ENCODE measurements around the gene ARRB1.

ARRB1 gene

GRCh38 chr11:75277991-75278790 lies 73.3 kb downstream of the ARRB1 start:
- H3K27me3 ChIP-seq (ENCODE audit: insufficient read depth, low read length): no peaks in the 10 kb centered on the region
- peaks cover 59 to 60% of the 10 kb centered on the region in 2 experiments for H3K36me3 ChIP-seq (ENCODE audit: control insufficient read depth in 1 of 2, insufficient read depth in 2 of 2, low read length in 2 of 2)
- WGBS (ENCODE audit: extremely low coverage, insufficient coverage, insufficient read length): no CpG with 5 or more reads among the region's 13 CpGs
- no peak overlapping the region for H2AFZ ChIP-seq (ENCODE audit: insufficient read depth, low read length, poor library complexity)
- no peak overlapping the region for H4K12ac ChIP-seq (ENCODE audit: low read depth, low read length)
- no peak overlapping the region for H3K4me3 ChIP-seq (ENCODE audit: low read depth, low read length)
- no peak overlapping the region for H2BK5ac ChIP-seq (ENCODE audit: low read depth, low read length, poor library complexity)
- H3K27ac ChIP-seq (ENCODE audit: low read depth, low read length): no peak overlapping the region
- H3K79me2 ChIP-seq (ENCODE audit: control insufficient read depth, insufficient read depth, low read length, poor library complexity): no peaks in the 10 kb centered on the region
- H3K23ac ChIP-seq (ENCODE audit: low read length): no peak overlapping the region
- no peak overlapping the region for H4K8ac ChIP-seq (ENCODE audit: low read depth, low read length)
- H3K4me1 ChIP-seq (ENCODE audit: control insufficient read depth in 1 of 2, insufficient read depth in 2 of 2, low read length in 2 of 2): peaks cover under 1 to 4% of the 10 kb centered on the region in 2 experiments
- H2BK120ac ChIP-seq (ENCODE audit: insufficient read depth, low read length, poor library complexity): no peak overlapping the region
- no peaks in the 10 kb centered on the region for H3K9me3 ChIP-seq (ENCODE audit: insufficient read depth, low read depth, low read length)
- DNase-seq: no peak
- no peak overlapping the region for H3K4ac ChIP-seq (ENCODE audit: low read depth, low read length)
- no peak overlapping the region for H3K18ac ChIP-seq (ENCODE audit: low read length)
- no peak overlapping the region for H3K14ac ChIP-seq (ENCODE audit: low read length)
- H3K4me2 ChIP-seq (ENCODE audit: low read length): no peak overlapping the region
- no peak overlapping the region for H3K9ac ChIP-seq (ENCODE audit: low read length)
- H2BK12ac ChIP-seq (ENCODE audit: low read length): no peak overlapping the region
- no peaks in the 10 kb centered on the region for H3K79me1 ChIP-seq (ENCODE audit: low read length)
- no peak overlapping the region for H2AK5ac ChIP-seq (ENCODE audit: low read length)
- no peak overlapping the region for H4K91ac ChIP-seq (ENCODE audit: low read depth, low read length)

DNA sequence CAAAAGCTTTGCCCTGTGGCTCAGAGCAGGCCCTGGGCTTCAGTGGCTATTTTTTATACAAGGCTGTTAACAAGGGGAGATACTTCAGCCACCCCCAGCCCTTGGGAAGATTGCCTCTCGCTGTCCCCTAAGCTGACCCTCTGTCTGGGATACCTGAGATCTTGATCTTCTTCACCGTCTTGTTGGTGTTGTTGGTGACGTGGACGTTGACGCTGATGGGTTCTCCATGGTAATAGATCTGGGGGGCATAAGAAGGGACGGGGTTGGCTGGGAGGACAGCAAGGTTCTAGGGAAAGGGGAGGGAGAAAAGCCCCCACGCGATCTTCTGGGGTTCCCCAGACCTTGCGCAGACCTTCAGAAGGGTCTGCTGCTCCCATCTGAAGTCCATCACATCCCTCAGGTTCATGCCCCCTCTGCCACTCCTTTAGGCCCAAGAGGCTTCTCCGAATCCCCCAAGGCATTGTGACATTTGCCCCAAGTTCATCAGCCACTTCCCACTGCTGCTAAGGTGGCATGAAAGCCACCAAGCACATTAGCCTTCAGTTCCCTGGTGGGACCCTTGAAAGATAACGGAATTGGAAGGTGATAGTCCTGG lies 74.2 kb downstream of the ARRB1 start:
- no peak overlapping the region for H3K27ac ChIP-seq (ENCODE audit: low read depth, low read length)
- H3K4ac ChIP-seq (ENCODE audit: low read depth, low read length): no peak overlapping the region
- no CpG with 5 or more reads among the region's 11 CpGs for WGBS (ENCODE audit: extremely low coverage, insufficient coverage, insufficient read length)
- H2AFZ ChIP-seq (ENCODE audit: insufficient read depth, low read length, poor library complexity): no peak overlapping the region
- no peak overlapping the region for H2AK5ac ChIP-seq (ENCODE audit: low read length)
- H3K27me3 ChIP-seq (ENCODE audit: insufficient read depth, low read length): no peaks in the 10 kb centered on the region
- peaks cover 60 to 62% of the 10 kb centered on the region in 2 experiments for H3K36me3 ChIP-seq (ENCODE audit: control insufficient read depth in 1 of 2, insufficient read depth in 2 of 2, low read length in 2 of 2)
- H3K18ac ChIP-seq (ENCODE audit: low read length): no peak overlapping the region
- DNase-seq: no peak
- H3K79me1 ChIP-seq (ENCODE audit: low read length): no peaks in the 10 kb centered on the region
- no peak overlapping the region for H4K8ac ChIP-seq (ENCODE audit: low read depth, low read length)
- no peak overlapping the region for H3K9ac ChIP-seq (ENCODE audit: low read length)
- H3K4me3 ChIP-seq (ENCODE audit: low read depth, low read length): no peak overlapping the region
- no peak overlapping the region for H3K14ac ChIP-seq (ENCODE audit: low read length)
- H3K4me2 ChIP-seq (ENCODE audit: low read length): no peak overlapping the region
- no peak overlapping the region for H4K91ac ChIP-seq (ENCODE audit: low read depth, low read length)
- H2BK12ac ChIP-seq (ENCODE audit: low read length): no peak overlapping the region
- no peaks in the 10 kb centered on the region for H3K79me2 ChIP-seq (ENCODE audit: control insufficient read depth, insufficient read depth, low read length, poor library complexity)
- peaks cover 0 to 3% of the 10 kb centered on the region in 2 experiments for H3K4me1 ChIP-seq (ENCODE audit: control insufficient read depth in 1 of 2, insufficient read depth in 2 of 2, low read length in 2 of 2)
- H3K23ac ChIP-seq (ENCODE audit: low read length): no peak overlapping the region
- no peak overlapping the region for H2BK5ac ChIP-seq (ENCODE audit: low read depth, low read length, poor library complexity)
- H3K9me3 ChIP-seq (ENCODE audit: insufficient read depth, low read depth, low read length): no peaks in the 10 kb centered on the region
- H2BK120ac ChIP-seq (ENCODE audit: insufficient read depth, low read length, poor library complexity): no peak overlapping the region
- no peak overlapping the region for H4K12ac ChIP-seq (ENCODE audit: low read depth, low read length)

DNA sequence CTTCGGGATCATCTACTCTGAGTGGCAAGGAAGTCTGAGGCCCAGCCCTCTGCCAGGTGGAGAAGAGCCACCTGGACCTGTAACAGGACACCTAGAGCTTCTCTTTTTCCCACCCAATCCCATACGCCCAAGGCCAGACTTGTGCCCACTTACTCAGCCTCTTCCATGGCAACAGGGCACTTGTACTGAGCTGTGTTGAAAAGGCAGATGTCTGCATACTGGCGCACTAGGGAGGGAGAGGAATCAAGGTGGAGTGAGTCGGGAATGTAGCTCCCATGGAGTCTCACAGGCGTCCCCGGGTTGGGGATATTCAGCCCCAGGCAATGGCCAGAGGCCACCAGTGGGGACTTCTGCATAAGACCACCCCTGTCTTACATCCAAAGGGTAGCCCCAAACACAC lies 74.8 kb downstream of the ARRB1 start:
- DNase-seq: no peak
- H3K4me3 ChIP-seq (ENCODE audit: low read depth, low read length): no peak overlapping the region
- H4K91ac ChIP-seq (ENCODE audit: low read depth, low read length): no peak overlapping the region
- no peaks in the 10 kb centered on the region for H3K9me3 ChIP-seq (ENCODE audit: insufficient read depth, low read depth, low read length)
- H3K4me2 ChIP-seq (ENCODE audit: low read length): no peak overlapping the region
- H4K12ac ChIP-seq (ENCODE audit: low read depth, low read length): no peak overlapping the region
- H3K4me1 ChIP-seq (ENCODE audit: control insufficient read depth in 1 of 2, insufficient read depth in 2 of 2, low read length in 2 of 2): peaks cover 0 to 3% of the 10 kb centered on the region in 2 experiments
- no peak overlapping the region for H2AK5ac ChIP-seq (ENCODE audit: low read length)
- H3K4ac ChIP-seq (ENCODE audit: low read depth, low read length): no peak overlapping the region
- no peak overlapping the region for H3K9ac ChIP-seq (ENCODE audit: low read length)
- no peak overlapping the region for H4K8ac ChIP-seq (ENCODE audit: low read depth, low read length)
- no peaks in the 10 kb centered on the region for H3K79me1 ChIP-seq (ENCODE audit: low read length)
- no CpG with 5 or more reads among the region's 6 CpGs for WGBS (ENCODE audit: extremely low coverage, insufficient coverage, insufficient read length)
- H3K27me3 ChIP-seq (ENCODE audit: insufficient read depth, low read length): no peaks in the 10 kb centered on the region
- no peak overlapping the region for H3K18ac ChIP-seq (ENCODE audit: low read length)
- H2AFZ ChIP-seq (ENCODE audit: insufficient read depth, low read length, poor library complexity): no peak overlapping the region
- H3K23ac ChIP-seq (ENCODE audit: low read length): no peak overlapping the region
- no peak overlapping the region for H2BK5ac ChIP-seq (ENCODE audit: low read depth, low read length, poor library complexity)
- no peaks in the 10 kb centered on the region for H3K79me2 ChIP-seq (ENCODE audit: control insufficient read depth, insufficient read depth, low read length, poor library complexity)
- H2BK12ac ChIP-seq (ENCODE audit: low read length): no peak overlapping the region
- H3K14ac ChIP-seq (ENCODE audit: low read length): no peak overlapping the region
- H3K36me3 ChIP-seq (ENCODE audit: control insufficient read depth in 1 of 2, insufficient read depth in 2 of 2, low read length in 2 of 2): peaks cover 56 to 62% of the 10 kb centered on the region in 2 experiments
- no peak overlapping the region for H2BK120ac ChIP-seq (ENCODE audit: insufficient read depth, low read length, poor library complexity)
- no peak overlapping the region for H3K27ac ChIP-seq (ENCODE audit: low read depth, low read length)

GRCh38 chr11:75276186-75276585 lies 75.3 kb downstream of the ARRB1 start:
- no peak overlapping the region for H2BK12ac ChIP-seq (ENCODE audit: low read length)
- peaks cover 0 to 3% of the 10 kb centered on the region in 2 experiments for H3K4me1 ChIP-seq (ENCODE audit: control insufficient read depth in 1 of 2, insufficient read depth in 2 of 2, low read length in 2 of 2)
- no peak overlapping the region for H3K4me2 ChIP-seq (ENCODE audit: low read length)
- H3K79me2 ChIP-seq (ENCODE audit: control insufficient read depth, insufficient read depth, low read length, poor library complexity): no peaks in the 10 kb centered on the region
- DNase-seq: no peak
- no peak overlapping the region for H3K23ac ChIP-seq (ENCODE audit: low read length)
- H4K91ac ChIP-seq (ENCODE audit: low read depth, low read length): no peak overlapping the region
- no peak overlapping the region for H3K4me3 ChIP-seq (ENCODE audit: low read depth, low read length)
- no peak overlapping the region for H2AK5ac ChIP-seq (ENCODE audit: low read length)
- no peaks in the 10 kb centered on the region for H3K9me3 ChIP-seq (ENCODE audit: insufficient read depth, low read depth, low read length)
- no peak overlapping the region for H3K27ac ChIP-seq (ENCODE audit: low read depth, low read length)
- H3K4ac ChIP-seq (ENCODE audit: low read depth, low read length): no peak overlapping the region
- H3K14ac ChIP-seq (ENCODE audit: low read length): no peak overlapping the region
- H2AFZ ChIP-seq (ENCODE audit: insufficient read depth, low read length, poor library complexity): no peak overlapping the region
- peaks cover 55 to 61% of the 10 kb centered on the region in 2 experiments for H3K36me3 ChIP-seq (ENCODE audit: control insufficient read depth in 1 of 2, insufficient read depth in 2 of 2, low read length in 2 of 2)
- no peaks in the 10 kb centered on the region for H3K79me1 ChIP-seq (ENCODE audit: low read length)
- no peak overlapping the region for H4K12ac ChIP-seq (ENCODE audit: low read depth, low read length)
- no peak overlapping the region for H2BK120ac ChIP-seq (ENCODE audit: insufficient read depth, low read length, poor library complexity)
- H4K8ac ChIP-seq (ENCODE audit: low read depth, low read length): no peak overlapping the region
- no peak overlapping the region for H2BK5ac ChIP-seq (ENCODE audit: low read depth, low read length, poor library complexity)
- no CpG with 5 or more reads among the region's 2 CpGs for WGBS (ENCODE audit: extremely low coverage, insufficient coverage, insufficient read length)
- H3K27me3 ChIP-seq (ENCODE audit: insufficient read depth, low read length): no peaks in the 10 kb centered on the region
- H3K9ac ChIP-seq (ENCODE audit: low read length): no peak overlapping the region
- no peak overlapping the region for H3K18ac ChIP-seq (ENCODE audit: low read length)
